NCI-H446 (cell line): ENCODE results near the gene ANKRD29.

Experiments used
- DNase-seq, 2 experiments: peaks; one replicate each; lab custom pipeline; 2025; lab: John Stamatoyannopoulos, UW

Gene ANKRD29

GRCh38 chr18:23684515-23685197 lies 21.9 kb upstream of the ANKRD29 start:
- no peak for DNase-seq

- no peak for DNase-seq
Observed at GRCh38 chr18:23683671-23684070, 21.0 kb upstream of the ANKRD29 start.

- DNase-seq, result no peak
Observed at GRCh38 chr18:23683155-23683554, 20.4 kb upstream of the ANKRD29 start.

- DNase-seq, result no peak
Observed at GRCh38 chr18:23682472-23682871, 19.8 kb upstream of the ANKRD29 start.

DNA sequence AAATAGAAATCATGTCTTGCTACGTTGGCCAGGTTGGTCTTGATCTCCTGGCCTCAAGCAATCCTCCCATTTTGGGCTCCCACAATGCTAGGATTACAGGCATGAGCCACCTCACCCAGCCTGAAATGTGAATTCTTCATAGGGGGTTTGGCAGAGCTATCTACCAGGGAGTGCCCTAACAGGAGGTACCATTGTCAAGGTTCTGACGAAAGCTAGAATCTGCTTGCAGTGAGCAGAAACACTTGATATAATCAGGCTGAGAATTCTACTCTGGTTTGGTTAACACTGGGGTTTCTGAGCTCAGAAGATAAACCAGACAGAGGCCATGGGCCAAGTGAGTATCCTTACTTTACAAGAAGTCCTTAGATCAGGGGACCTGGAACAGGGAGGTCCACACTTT lies 19.3 kb upstream of the ANKRD29 start:
- DNase-seq, result no peak

DNA sequence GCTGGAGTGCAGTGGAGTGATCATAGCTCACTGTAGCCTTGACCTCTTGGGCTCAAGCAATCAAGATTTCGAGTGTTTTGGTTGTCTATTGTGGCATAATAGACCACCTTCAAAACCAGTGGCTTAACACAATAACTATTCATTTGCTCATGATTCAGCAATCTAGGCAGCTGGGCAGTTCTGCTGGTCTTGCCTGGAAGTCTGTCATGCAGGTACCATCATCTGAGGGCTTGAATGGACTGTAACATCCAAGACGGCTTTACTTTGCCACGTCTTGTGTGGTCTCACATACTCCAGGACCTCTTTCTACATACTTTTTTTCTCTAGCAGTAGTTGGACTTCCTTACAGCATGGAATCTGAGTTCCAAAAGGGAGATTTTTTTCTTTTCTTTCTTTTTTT lies 13.2 kb upstream of the ANKRD29 start:
- no peak for DNase-seq

GRCh38 chr18:23675236-23675635 lies 12.5 kb upstream of the ANKRD29 start:
- no peak for DNase-seq

- DNase-seq, result no peak
Observed at GRCh38 chr18:23673725-23674124, 11.0 kb upstream of the ANKRD29 start.

DNA sequence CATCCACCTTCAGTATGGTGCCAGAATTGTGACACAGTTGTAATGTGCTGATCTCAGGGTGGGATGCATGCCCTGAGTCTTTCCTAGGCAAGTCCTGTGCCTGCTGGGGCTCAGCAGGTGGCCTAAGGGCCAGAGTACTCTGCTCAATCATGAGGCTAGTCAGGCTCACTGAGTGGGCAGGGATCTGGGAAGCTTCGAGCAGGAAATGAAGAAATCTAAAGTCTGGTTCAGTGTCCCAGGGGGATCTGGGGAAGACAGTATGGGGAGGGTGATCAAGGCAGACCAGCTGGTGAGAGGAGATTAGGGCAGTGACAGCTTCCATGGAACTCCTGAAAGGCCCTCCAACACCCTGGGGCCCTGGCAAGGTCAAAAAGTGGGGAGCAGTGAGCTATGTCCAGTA lies 8.9 kb upstream of the ANKRD29 start:
- DNase-seq, result no peak

DNA sequence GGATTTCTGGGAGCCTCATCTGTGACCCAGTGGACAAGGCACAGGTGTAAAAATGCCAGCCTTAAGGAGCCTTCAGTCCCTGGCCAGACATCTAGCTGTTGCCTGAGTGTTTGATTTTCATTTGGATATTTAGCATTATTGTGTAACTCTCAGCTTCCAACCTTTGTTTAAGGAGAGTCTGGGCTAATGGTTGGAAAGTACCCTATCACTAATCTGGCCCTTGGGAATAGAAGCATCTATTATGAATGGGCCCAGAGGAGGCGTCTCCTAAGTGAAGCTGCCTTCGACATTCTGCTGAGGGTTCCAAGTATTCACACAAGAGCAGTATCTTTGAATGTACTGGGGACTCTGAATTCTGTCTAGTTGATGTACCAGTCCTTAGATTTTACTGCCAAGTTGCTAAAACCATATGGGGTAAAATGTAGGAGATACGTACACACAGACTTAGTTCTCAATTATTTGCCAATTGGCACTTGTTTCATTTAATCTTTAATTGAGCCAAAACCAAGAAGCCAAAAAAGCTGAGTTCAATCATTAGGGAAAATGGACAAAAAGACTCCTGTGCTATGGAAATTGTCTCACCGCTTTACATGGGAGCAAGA lies 7.2 kb upstream of the ANKRD29 start:
- DNase-seq, result no peak

DNA sequence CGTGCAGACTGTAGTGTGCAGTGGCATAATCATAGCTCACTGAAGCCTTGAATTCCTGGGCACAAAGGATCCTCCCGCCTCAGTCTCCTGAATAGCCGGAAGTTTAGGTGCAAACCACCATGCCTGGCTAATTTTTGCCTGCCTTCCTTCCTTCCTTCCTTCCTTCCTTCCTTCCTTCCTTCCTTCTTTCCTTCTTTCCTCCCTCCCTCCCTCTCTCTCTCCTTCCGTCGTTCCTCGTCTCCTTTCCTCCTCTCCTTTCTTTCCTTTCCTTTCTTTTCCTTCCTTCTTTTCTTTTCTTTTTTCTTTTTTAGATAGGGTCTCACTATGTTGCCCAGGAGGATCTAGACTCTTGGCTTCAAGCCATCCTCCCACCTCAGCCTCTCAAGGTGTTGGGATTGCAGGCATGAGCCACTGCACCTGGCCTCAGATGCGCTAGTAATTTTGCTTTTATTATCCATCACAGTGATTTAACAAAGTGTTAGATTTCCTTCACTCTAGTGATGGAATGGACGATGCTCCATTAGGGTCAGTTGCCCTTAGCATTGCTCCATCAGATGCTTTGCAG lies 6.6 kb upstream of the ANKRD29 start:
- no peak for DNase-seq

DNA sequence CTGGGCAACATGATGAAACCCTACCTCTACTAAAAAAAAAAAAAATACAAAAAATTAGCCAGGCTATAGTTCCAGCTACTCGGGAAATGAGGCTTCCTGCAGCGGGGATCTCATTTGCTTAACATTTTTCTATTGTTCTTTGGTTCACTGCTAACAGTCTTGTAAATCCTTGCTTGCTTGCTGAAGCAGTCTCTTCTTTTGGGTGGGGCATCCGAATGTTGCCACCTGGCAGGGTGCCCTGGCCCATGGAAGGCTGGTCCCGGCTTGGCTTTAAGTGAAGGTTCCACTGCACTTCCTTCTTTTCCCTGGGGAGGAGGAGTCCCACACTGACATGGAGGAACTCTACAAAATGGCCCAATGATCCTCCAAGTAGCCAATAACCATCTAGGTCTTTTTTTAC lies 6.0 kb upstream of the ANKRD29 start:
- DNase-seq, result no peak

GRCh38 chr18:23667114-23667513 lies 4.4 kb upstream of the ANKRD29 start:
- DNase-seq, result no peak

GRCh38 chr18:23664674-23665073 lies 2.0 kb upstream of the ANKRD29 start:
- DNase-seq, result no peak

GRCh38 chr18:23661735-23662308 lies 889 bp downstream of the ANKRD29 start:
- DNase-seq, result no peak

DNA sequence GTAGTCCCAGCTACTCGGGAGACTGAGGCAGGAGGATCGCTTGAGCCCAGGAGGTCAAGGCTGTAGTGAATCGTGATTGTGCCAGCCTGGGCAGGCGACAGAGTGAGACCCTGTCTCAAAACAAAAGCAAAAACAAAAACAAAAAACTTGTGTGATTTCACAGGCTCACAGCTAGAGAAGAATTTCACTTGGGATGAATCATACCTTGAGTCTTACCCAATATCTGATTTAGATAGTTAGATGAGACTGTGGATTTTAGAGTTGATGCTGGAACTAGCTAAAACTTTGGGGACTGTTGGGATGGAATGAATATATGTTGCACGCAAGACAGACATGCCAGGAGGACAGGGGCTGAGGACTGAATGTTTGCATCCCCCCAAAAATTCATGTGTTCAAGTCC lies 4.4 kb downstream of the ANKRD29 start:
- no peak for DNase-seq

DNA sequence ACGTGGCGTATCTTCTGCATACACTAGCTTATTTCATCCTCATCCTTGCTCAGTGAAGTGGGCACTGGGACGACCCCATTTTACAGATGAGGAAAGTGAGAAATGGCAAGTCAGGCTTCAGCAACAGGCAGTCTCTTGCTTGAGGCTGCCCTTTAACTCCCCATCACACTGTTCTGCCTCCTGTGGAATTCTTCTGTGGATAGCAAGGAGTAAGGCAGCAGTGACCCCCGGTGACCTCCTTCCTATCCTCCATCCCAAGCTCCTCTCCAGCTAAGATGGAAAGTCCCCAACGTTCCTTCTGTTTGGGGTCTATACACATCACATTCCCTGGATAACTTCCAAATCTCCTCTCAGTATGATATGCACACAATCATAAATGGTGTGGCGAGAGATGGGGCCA lies 10.5 kb downstream of the ANKRD29 start:
- no peak for DNase-seq

GRCh38 chr18:23650968-23651927 lies 11.5 kb downstream of the ANKRD29 start:
- DNase-seq, result no peak

DNA sequence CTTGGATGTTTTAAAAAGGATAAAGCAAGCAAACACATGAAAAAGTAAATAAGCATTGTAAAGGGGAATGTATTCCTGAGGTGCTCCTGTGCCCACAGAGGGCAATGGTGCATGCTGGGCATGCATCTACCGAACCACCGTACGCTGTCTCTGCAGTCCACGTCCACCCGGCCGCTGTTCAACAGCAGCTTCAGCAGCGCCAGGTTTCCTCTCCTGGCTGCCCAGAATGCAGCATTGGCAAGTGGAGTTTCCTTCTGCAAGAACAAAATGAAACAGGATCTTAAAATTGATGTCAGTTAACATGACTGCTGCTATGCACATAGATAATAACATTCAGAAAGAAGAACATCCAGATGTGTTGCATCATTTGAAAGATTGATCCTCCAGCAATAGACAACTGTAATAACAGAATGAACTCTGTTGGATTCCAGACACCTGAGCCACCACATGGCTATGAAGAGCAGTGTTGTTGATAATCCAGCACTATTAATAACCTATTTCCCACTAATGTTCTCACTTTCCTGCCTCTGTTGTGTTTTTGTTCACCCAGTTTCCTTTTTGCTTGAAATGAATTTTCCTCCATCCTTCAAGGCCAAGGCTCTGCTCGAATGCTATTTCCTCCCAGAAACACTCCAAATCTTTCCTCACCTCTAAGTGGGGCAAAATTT lies 13.6 kb downstream of the ANKRD29 start:
- no peak for DNase-seq

DNA sequence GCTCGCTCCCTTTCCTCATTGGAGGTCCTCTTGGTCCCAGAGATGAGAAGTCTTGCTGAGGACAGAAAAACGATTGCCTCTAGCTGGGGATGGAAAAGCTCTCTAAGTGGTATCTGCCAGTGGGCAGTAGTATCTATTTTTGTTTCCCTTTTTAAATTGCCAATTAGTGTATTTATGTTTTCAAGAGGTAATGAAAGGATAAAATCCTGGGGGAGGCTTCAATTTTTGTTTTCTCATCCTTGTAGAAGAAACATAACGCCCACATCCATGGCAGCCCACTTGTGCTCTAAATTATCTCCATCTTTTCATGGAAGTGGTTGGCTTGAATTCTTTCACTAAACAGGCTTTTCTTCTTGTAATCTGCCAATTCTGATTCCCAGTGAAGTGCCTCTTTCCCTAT lies 14.3 kb downstream of the ANKRD29 start:
- no peak for DNase-seq

DNA sequence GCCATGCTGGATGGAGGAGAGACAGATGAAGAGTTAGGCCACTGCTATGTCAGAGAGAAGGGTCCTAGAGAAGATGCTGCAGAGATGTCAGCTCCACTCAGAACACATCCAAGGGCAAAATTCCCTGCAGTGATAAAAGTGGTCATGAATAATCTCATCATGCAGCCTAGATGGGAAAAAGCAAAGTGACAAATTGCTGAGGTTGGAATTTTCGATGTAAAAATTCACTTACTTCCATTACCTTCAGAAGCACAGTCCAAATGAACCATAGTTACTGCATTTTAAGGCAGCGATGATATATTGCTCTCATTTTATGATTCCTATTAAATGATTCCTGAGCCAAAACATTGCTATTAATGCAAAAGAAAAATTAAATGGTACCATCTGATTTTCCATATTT lies 16.4 kb downstream of the ANKRD29 start:
- DNase-seq, result no peak
